Mesothelial cell of epicardium (in vitro differentiated cells): ENCODE data around the gene ACER2. TPM values are rescaled to one million over a fixed set of nuclear protein-coding genes. Genes with fewer than 3 reads are reported as not detected.

ENCODE experiments used
- DNase-seq, 2 experiments: peaks; one replicate each; pipeline ENCODE4 v3.0.0; 2021; ENCODE audit warnings: low spot score in 2 of 2; ENCODE audit not compliant: unreplicated experiment in 2 of 2
- H3K27ac Mint-ChIP-seq: 2 replicates; pipeline ENCODE4 v1.8.0; 2021; ENCODE audit warnings: mixed read lengths
- H3K27me3 Mint-ChIP-seq: 2 replicates; pipeline ENCODE4 v1.8.0; 2021; ENCODE audit warnings: low read depth, mixed read lengths
- H3K36me3 Mint-ChIP-seq: 2 replicates; pipeline ENCODE4 v1.8.0; 2021; ENCODE audit warnings: mixed read lengths
- H3K4me1 Mint-ChIP-seq: 2 replicates; pipeline ENCODE4 v1.8.0; 2021; ENCODE audit warnings: mixed read lengths
- H3K4me3 Mint-ChIP-seq: 2 replicates; pipeline ENCODE4 v1.8.0; 2021; ENCODE audit warnings: mild to moderate bottlenecking, moderate library complexity, mixed read lengths
- H3K9me3 Mint-ChIP-seq: 2 replicates; pipeline ENCODE4 v1.8.0; 2021; ENCODE audit warnings: mixed read lengths
- CTCF ChIP-seq: fragments of 200-600 bp; sonication (generic); IDR thresholded peaks from one replicate; pipeline ENCODE4 v1.5.0; 2021; ENCODE audit warnings: antibody characterized with exemption; ENCODE audit not compliant: unreplicated experiment
- total RNA-seq: library from RNA; stranded (reverse); gene quantifications from 3 replicates; pipeline ENCODE4 v1.2.1, GENCODE V29; 2021

The ACER2 gene
- total RNA-seq, 1 donor from 2014 or later: 2.9 TPM

- H3K9me3 Mint-ChIP-seq: peaks cover 11% of the 10 kb centered on the region
- no peak overlapping the region for H3K27ac Mint-ChIP-seq
- H3K4me1 Mint-ChIP-seq: peaks cover 3% of the 10 kb centered on the region
- peaks cover 18% of the 10 kb centered on the region for H3K27me3 Mint-ChIP-seq
- no peak overlapping the region for H3K4me3 Mint-ChIP-seq
- TF ChIP-seq CTCF: no peak
- no peak for DNase-seq
- no peaks in the 10 kb centered on the region for H3K36me3 Mint-ChIP-seq
Measured at GRCh38 chr9:19496321-19497050, 87.7 kb downstream of the ACER2 start.

GRCh38 chr9:19497276-19497675 lies 88.5 kb downstream of the ACER2 start:
- Mint-ChIP-seq H3K27ac (no peak overlapping the region), H3K4me1 (peaks cover 3% of the 10 kb centered on the region), H3K9me3 (peaks cover 11% of the 10 kb centered on the region), H3K27me3 (peaks cover 24% of the 10 kb centered on the region), H3K36me3 (no peaks in the 10 kb centered on the region), H3K4me3 (no peak overlapping the region)
- TF ChIP-seq CTCF: no peak
- no peak for DNase-seq

DNA sequence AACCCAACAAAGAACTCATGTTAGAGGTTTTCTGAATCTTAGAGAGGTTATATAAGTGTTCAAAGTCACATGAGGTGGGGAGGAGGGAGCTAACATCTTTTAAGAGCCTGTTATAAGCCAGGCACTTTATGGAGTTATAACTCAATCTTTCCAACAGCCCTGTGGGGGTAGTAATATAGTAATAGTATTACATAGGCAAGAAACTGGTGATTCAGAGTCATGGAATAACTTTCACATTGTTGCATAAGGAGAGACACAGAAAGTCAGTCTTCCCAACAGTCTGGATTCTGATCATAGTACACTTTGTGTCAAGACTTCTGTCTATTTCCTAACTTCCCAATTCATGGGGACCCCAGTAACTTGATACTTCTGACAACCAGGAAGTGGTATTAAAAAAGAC lies 89.2 kb downstream of the ACER2 start:
- no peak overlapping the region for H3K4me3 Mint-ChIP-seq
- TF ChIP-seq CTCF: no peak
- H3K27ac Mint-ChIP-seq: no peak overlapping the region
- H3K27me3 Mint-ChIP-seq: peaks cover 28% of the 10 kb centered on the region
- no peak for DNase-seq
- no peaks in the 10 kb centered on the region for H3K36me3 Mint-ChIP-seq
- peaks cover 11% of the 10 kb centered on the region for H3K9me3 Mint-ChIP-seq
- H3K4me1 Mint-ChIP-seq: peaks cover 3% of the 10 kb centered on the region

Other genes with a start within 250 kb of the ACER2 start
- 72.7 to 75.2 TPM (median 73.9 TPM) in 3 replicates for gene DENND4C, start 178.3 kb upstream of the ACER2 start, total RNA-seq
- 1,991 to 2,076 TPM (median 2,048 TPM) in 3 replicates for gene RPS6, start 28.8 kb upstream of the ACER2 start, total RNA-seq